CD4-positive, alpha-beta T cell (primary cell): ENCODE measurements around the gene SLC27A2. TPM values are rescaled to one million over a fixed set of nuclear protein-coding genes. Genes with fewer than 3 reads are reported as not detected.

Experiments used
- ATAC-seq: fragments of 200-7000 bp; cut with Tn5 transposase; one replicate; pipeline ENCODE4 v1.10.0; 2022; ENCODE audit warnings: mild to moderate bottlenecking; ENCODE audit not compliant: poor library complexity
- CTCF ChIA-PET: fragments of 350-600 bp; sonication (Branson Sonifier 250); formaldehyde crosslinking; loops from one replicate; lab custom pipeline; 2021; ENCODE audit warnings: antibody characterized with exemption, inconsistent platforms; lab: Charles Lee
- POLR2A ChIA-PET: fragments of 350-600 bp; sonication (Branson Sonifier 250); formaldehyde crosslinking; loops from one replicate; lab custom pipeline; 2021; ENCODE audit warnings: antibody characterized with exemption, inconsistent platforms; lab: Charles Lee
- DNase-seq, 14 experiments: peaks; one replicate each; pipeline ENCODE4 v3.0.0-alpha.2; 2013 to 2020; ENCODE audit warnings: mixed read lengths in 2 of 14
- H3K27ac ChIP-seq, 2 donors: one replicate each; pipeline versions ENCODE4 v1.5.1 to v1.7.0; 2013; ENCODE audit warnings: low read length in 2 of 2, low read depth in 1 of 2, mild to moderate bottlenecking in 1 of 2
- H3K27me3 ChIP-seq, 2 experiments: 1 replicate in 1 of 2; 2 replicates in 1 of 2; pipeline versions ENCODE4 v1.6.1 to v1.7.0; 2013; ENCODE audit warnings: low read length in 2 of 2, control low read depth in 1 of 2, mild to moderate bottlenecking in 1 of 2, moderate library complexity in 1 of 2; ENCODE audit not compliant: insufficient read depth in 2 of 2, control insufficient read depth in 1 of 2
- H3K36me3 ChIP-seq: one replicate; pipeline ENCODE4 v1.6.1; 2013; ENCODE audit warnings: low read length, control low read depth; ENCODE audit not compliant: insufficient read depth
- H3K4me1 ChIP-seq: one replicate; pipeline ENCODE4 v1.6.1; 2013; ENCODE audit warnings: low read length, control low read depth; ENCODE audit not compliant: insufficient read depth
- H3K4me3 ChIP-seq: one replicate; pipeline ENCODE4 v1.5.1; 2013; ENCODE audit warnings: mild to moderate bottlenecking, low read length, moderate library complexity
- H3K9me3 ChIP-seq, 2 experiments: 1 replicate in 1 of 2; 2 replicates in 1 of 2; pipeline versions ENCODE4 v1.6.1 to v1.7.0; 2013; ENCODE audit warnings: low read length in 2 of 2, mild to moderate bottlenecking in 2 of 2, control low read depth in 1 of 2, moderate library complexity in 1 of 2; ENCODE audit not compliant: control insufficient read depth in 1 of 2, insufficient read depth in 1 of 2
- H3K27ac Mint-ChIP-seq: one replicate; pipeline ENCODE4 v1.8.0; 2020; ENCODE audit warnings: mixed read lengths
- H3K27me3 Mint-ChIP-seq: one replicate; pipeline ENCODE4 v1.8.0; 2021; ENCODE audit warnings: mixed read lengths
- H3K36me3 Mint-ChIP-seq: one replicate; pipeline ENCODE4 v1.8.0; 2021; ENCODE audit warnings: low read depth, mixed read lengths
- H3K4me1 Mint-ChIP-seq: one replicate; pipeline ENCODE4 v1.8.0; 2021; ENCODE audit warnings: low read depth, mixed read lengths
- H3K4me3 Mint-ChIP-seq: one replicate; pipeline ENCODE4 v1.8.0; 2020; ENCODE audit warnings: mild to moderate bottlenecking, mixed read lengths
- H3K9me3 Mint-ChIP-seq: one replicate; pipeline ENCODE4 v1.8.0; 2020; ENCODE audit warnings: mixed read lengths
- CTCF ChIP-seq: fragments of 200-600 bp; IDR thresholded peaks from one replicate; pipeline ENCODE4 v1.8.0; 2022; ENCODE audit warnings: antibody characterized with exemption, mild to moderate bottlenecking
- intact Hi-C, 2 experiments: fragments of 100-400 bp; cut with DNase I in 1 of 2; cut with micrococcal nuclease in 1 of 2; formaldehyde crosslinking; loops; one replicate each; pipeline versions ENCODE4 v1.15.1 to v1.9.0; 2023 to 2025; cut with DNase I, micrococcal nuclease
- total RNA-seq, 174 experiments: library from RNA in 2 of 174; stranded (reverse) in 2 of 174; gene quantifications; one replicate each; pipeline ENCODE4 v1.2.3 and lab custom pipeline; 2021 to 2026

The SLC27A2 gene
- total RNA-seq, 2 experiments from 2014 or later, result 0.22 to 0.31 TPM

GRCh38 chr15:50227076-50227475 lies 45.1 kb downstream of the SLC27A2 start:
- Histone ChIP-seq H3K9me3 (no peaks in the 10 kb centered on the region), H3K36me3 (no peaks in the 10 kb centered on the region), H3K4me1 (no peaks in the 10 kb centered on the region), H3K27me3 (no peaks in the 10 kb centered on the region), H3K27ac (no peak overlapping the region), H3K4me3 (no peak overlapping the region)
- TF ChIP-seq CTCF, result no peak
- H3K4me1 Mint-ChIP-seq, result no peaks in the 10 kb centered on the region
- ATAC-seq, result no peak
- no peaks in the 10 kb centered on the region for H3K9me3 Mint-ChIP-seq
- H3K27me3 Mint-ChIP-seq, result no peaks in the 10 kb centered on the region
- ChIA-PET CTCF (no interaction called here), POLR2A (no interaction called here)
- H3K27ac Mint-ChIP-seq, result no peak overlapping the region
- intact Hi-C loops, result no loop called here
- H3K36me3 Mint-ChIP-seq, result no peaks in the 10 kb centered on the region
- DNase-seq, result no peak
- H3K4me3 Mint-ChIP-seq, result no peak overlapping the region

- Histone ChIP-seq H3K9me3 (no peaks in the 10 kb centered on the region), H3K4me1 (no peaks in the 10 kb centered on the region), H3K27ac (no peak overlapping the region), H3K27me3 (no peaks in the 10 kb centered on the region), H3K36me3 (no peaks in the 10 kb centered on the region), H3K4me3 (no peak overlapping the region)
- Mint-ChIP-seq H3K4me3 (no peak overlapping the region), H3K9me3 (no peaks in the 10 kb centered on the region), H3K27ac (no peak overlapping the region), H3K36me3 (no peaks in the 10 kb centered on the region), H3K4me1 (no peaks in the 10 kb centered on the region), H3K27me3 (no peaks in the 10 kb centered on the region)
- intact Hi-C loops, result no loop called here
- ATAC-seq (no peak), DNase-seq (no peak)
- POLR2A ChIA-PET, result no interaction called here
- CTCF ChIA-PET, result no interaction called here
- no peak for TF ChIP-seq CTCF
Observed at GRCh38 chr15:50228866-50229265, 46.9 kb downstream of the SLC27A2 start.

- no peak for DNase-seq
- Mint-ChIP-seq H3K27me3 (no peaks in the 10 kb centered on the region), H3K4me1 (no peaks in the 10 kb centered on the region), H3K36me3 (no peaks in the 10 kb centered on the region), H3K27ac (no peak overlapping the region), H3K4me3 (no peak overlapping the region), H3K9me3 (no peaks in the 10 kb centered on the region)
- no peaks in the 10 kb centered on the region for H3K4me1 ChIP-seq
- ATAC-seq, result no peak
- no peaks in the 10 kb centered on the region for H3K9me3 ChIP-seq
- H3K27me3 ChIP-seq, result no peaks in the 10 kb centered on the region
- TF ChIP-seq CTCF, result no peak
- no peak overlapping the region for H3K4me3 ChIP-seq
- CTCF ChIA-PET, result interaction anchor here (0.7 kb wide), 1 partner anchor 1555 kb away, joined by 3 read pairs; no protein-coding TSS in a partner anchor
- intact Hi-C loops, result no loop called here
- no peaks in the 10 kb centered on the region for H3K36me3 ChIP-seq
- POLR2A ChIA-PET, result no interaction called here
- H3K27ac ChIP-seq, result no peak overlapping the region
Observed at GRCh38 chr15:50229336-50229735, 47.3 kb downstream of the SLC27A2 start.
